Kidney tubule cell (primary cell): ENCODE data around the gene KIF2A.

Experiments
- DNase-seq: peaks from one replicate; pipeline ENCODE4 v3.0.0-alpha.2; 2018; ENCODE audit warnings: low spot score

KIF2A gene

DNA sequence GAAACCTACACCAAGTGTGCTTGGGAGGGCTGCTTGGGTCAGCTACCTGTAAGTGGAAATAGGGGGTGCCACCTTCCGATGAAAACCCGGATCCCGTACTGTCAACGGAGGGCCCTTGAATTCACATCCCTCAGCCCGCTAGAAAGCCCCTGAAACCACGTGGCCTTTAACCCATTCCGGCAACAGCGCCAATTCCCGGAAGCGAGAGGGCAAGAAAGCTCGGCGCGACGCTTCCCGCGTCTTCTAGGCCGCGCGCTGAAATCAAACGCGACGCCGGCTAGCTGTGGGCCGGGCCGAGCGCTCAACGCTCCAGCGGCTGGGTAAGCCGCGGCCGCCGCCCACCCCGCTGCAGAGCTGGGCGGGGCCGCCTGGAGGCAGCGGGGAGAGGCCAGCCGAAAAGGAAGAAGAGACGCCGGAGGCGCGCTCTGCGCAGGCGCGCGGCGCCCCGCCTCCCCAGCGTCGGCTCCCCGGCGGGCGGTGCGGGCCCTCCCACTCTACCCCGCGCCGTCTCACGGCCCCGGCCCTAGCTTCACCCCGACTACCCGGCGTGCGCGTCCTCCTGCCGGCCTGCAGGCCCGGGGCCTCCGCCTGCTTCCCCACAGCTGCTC is at the start of gene KIF2A:
Gene KIF2A (plus strand): TSS at position 492 of the 608 bp plus-strand sequence. CDS start 267 bp downstream, outside the sequence.
- peak; percentile 96 for DNase-seq

DNA sequence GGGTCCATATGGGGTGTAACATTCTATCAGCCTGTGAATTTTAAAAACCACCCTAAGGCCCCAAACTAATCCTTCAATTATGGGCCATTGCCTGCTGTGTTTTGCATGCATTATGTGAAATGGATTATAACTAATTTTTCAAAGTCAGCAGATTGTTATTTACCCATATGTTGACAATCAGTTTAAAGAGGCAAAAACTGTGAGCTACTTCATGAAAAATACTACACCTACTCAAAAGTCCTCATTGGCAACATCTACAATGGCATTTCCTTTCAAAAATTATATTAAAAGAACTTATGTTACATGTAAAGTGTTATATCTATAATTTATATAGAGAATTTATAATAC is 49.0 kb upstream of the KIF2A start:
- no peak for DNase-seq

DNA sequence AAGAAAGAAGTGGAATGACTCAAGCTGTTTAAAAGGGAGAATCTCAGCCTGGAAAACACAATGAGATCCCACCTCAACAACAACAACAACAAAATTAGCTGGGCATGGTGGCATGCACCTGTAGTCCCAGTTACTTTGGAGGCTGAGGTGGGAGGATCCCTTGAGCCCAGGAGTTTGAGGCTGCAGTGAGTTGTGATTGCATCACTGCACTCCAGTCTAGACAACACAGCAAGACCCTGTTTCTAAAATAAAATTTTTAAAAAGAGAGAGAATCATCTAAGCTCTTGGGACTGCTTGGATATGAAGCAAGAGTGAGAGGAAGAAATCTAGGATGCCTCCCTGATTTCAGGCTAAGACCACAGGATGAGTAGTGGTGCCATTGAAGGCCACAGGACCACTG is 47.4 kb upstream of the KIF2A start:
- no peak for DNase-seq

DNA sequence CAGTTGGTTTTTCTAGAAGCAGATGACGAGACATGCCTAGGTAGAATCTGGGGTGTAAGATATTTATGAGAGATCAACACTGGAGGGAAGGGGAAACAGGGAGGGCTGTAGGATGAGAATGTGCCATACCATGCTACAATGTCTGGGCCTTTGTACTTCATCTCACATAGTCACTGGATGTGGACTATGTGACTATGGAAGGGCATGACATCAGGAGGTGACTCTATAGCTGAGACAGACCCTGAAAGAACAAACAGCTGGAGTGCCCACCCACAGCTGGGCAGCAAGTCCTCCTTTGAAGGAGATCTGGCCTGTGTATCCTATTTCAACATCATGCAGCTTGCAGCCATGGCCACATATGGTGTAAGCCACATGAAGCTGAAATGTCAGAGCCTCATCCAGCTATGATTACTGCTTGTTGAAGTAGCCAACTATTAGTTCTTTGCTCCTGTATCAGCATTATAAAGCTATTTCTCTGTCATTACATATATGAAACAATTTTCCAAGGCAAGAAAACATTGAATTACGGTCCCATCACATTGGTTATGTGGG is 46.2 kb upstream of the KIF2A start:
- no peak for DNase-seq

DNA sequence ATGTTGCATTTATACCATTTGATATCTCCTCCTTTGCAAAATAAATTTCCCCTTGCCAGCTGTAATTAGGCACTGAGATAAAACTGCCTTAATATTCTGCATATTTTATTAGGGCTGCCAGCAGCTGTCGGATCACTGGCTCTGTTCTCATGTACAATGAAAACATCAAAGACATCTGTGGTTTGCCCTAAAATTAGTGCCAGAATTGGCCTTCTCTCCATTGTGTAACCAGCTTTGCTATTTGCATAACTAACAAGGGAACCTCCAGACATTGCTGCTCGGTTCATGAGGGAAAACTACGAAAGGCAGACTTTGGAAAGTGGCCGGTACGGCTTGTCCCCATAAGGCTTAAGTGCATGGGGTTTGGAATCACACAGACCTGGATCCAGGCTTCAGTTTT is 45.5 kb upstream of the KIF2A start:
- no peak for DNase-seq

DNA sequence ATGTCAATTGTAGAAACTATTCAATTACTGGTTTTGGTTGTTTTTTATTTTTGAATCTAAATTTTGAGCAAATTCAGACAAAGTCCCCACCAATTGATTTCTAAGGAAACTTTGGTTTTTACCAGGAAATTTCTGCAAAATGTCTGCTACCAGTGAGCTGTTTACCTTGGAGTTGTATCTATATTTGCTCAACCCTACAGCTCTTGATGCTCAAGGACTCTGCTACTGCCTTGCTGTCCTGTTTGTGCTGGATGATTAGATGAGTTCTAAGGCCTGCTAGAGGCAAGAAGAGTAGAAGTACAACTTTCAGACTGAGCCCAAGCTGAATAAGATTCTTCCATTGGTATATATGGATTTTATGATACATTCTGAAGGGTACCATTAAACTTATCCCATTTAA is 42.6 kb upstream of the KIF2A start:
- no peak for DNase-seq

DNA sequence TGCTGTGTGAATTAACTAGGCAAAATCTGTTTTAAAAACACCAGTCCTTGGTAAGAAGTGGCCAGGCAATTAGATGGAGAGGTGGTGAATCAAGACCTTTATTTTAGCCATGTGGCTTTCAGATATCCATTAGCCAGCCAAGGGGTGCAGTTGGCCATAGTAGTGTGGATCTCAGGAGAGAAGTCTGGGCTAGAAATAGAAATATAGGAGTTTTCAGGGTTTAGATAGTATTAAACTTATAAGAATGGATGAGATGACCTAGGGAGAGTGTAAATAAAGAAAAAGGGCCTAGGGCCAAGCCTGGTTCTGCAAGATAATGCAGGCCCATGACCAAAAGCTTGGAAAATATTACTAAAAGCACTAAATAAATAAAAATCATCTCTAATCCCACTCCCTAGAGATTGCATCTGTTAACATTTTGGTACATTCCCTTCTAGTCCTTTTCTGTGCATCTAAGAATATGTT is 40.3 kb upstream of the KIF2A start:
- no peak for DNase-seq

DNA sequence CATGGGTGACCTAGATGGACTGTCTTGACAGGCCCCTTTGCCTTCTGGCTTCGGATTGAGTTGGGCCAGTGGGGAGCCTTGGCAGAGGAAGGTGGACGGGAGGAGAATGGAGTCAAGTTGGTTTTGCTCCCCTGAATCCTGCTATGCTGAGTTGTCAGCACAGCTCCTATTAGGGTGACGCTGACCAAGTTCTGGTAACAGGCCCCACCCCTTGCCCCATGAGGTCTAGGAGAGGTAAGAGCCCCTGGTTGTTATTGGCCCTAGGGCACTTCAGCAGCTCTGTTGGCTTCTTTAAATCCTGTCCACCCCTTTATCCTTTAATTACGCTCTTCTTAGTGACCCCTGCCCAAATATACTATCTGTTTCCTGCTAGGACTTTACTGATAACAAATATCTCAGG is 39.4 kb upstream of the KIF2A start:
- no peak for DNase-seq

DNA sequence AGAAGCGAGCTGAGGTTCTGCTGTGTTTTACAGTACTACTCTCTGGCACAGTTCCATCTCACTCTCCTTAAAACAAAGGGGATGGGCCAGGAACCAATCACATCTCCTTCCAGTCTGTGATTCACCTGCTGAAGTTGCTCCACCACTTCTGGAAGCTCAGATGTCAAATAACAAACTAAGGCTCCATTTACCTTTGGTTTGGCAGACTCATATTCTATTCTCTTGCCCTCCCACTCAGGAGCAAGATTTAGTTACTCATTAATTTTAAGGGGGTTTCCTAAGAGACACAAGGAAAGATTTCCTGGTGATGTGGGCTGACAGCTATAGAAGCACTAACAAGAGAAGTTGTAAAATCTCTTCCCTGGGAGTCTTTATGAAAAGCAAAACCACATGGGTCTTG is 37.8 kb upstream of the KIF2A start:
- DNase-seq: peak; percentile 99

DNA sequence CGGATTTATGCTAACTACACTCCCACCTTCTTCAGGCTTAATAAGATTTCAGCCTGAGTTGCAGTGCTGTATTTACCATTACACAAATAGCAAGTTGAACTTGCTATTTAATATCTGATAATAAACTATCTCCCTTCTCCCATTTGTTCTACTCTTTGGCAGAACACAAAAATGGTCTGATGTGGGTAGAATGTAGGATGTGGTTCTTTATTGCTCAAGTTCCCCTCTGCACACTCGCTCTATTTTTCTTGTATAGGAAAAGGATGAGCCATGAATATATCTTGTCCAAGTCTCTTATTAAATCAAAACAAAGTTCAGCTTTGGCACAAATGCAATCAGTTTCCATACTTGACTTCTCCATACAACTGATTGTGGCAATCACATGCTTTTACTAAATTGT is 37.2 kb upstream of the KIF2A start:
- DNase-seq: no peak

DNA sequence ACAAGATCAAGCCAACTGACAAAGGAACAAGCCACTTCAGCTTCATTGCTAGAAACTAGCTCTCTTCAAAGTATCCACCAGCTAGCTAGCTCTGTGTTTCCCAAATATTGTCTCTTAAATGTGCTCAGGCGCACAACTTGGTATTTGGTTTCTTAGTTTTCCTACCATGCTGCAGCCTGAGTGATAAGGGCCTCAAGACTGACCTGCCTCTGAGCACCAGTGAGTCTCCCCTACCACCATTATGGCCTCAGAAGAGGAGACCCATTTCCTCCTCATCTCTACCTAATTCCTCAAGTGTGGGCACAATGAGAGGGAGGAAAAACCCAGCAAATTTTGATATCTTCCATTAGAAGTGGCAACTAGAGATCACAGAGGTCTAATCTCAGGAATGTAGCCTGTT is 34.6 kb upstream of the KIF2A start:
- no peak for DNase-seq

DNA sequence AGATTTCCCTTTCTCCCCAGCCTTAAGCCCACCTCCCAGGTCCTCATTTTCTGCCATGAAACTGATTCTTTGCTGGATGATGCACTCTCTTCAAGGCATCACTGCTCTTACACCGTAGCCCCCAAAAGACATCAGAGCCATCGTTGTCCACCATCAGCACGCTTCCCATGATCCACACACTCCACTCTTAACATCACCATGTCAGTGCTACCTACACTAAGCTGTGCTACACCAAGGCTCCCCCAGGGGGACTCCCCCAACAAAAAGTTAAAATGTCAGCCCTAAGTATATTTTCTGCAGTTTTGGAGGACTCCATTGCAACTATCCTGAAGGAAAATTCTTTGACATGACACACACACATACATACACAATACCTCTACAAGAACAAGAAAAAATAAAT is 34.1 kb upstream of the KIF2A start:
- no peak for DNase-seq

DNA sequence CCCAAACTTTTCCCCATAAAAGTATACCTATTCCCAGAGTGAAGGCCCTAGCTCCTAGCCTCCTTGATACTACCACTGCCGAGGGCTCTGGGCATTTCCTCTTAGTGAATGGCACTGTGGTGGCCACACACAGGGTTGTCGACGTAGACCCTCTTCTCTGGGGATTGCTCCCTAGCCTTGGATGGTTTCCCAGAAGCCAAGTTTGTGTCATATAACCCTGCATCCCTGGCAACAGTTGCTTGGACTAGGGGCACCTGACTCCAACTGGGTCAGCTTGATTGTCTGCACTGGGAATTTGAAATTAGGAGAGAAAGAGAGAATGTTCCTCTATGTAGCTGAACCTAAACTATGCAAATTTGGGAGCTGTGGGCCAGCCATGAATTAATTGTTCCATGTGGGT is 32.3 kb upstream of the KIF2A start:
- no peak for DNase-seq

DNA sequence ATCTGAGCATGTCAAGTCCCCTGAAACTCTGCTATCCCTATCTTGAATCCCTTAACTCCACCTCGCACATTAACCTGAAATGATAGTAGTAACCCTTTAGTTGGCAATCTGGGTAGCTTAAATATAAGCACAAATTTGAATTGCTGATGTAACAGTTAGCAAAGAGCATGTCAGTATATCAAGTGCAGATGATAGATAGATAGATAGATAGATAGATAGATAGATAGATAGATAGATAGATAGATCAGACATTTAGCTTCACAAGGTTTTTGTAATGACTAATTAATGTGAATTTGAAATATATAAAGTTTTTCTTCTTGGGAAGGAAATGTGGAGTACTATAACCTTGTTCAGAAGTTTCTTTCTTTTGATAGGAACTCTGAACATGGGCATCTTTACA is 30.4 kb upstream of the KIF2A start:
- no peak for DNase-seq

DNA sequence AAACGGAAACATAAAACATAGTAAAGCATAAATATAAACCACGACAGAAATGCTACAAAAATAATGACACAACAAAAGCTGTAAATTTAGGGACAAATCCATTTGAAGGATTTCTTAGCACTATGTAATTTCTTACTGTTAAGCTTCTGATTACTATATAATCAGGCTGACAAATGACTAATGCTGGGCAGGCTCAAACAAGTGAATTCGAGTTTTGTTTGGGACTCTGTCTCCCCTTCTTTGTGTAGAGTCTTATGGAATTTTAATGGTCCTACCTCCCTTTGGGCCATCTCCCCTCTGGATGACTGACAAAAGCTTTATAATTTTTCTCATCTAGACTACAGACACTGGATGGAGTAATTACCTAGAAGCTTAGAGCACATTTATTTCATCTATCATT is 24.6 kb upstream of the KIF2A start:
- DNase-seq: no peak

DNA sequence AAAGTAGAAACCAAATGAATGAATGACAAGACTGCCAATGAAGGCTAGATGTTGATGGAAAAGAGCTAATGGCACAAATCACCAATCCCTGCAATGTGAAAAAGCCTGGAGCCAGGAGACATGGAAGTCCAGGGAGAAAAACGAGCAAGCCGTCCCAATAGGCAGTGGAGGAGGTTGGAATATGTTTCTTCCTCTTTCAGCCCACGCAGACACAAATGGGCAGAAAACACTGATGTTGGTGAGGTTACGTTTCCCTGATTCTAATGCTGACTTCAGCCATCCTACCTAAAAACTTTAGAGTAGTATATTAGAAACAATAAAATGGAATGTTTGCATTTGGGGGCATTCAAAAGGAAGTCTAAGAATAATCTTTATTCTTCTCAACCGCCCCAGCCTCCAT is 23.9 kb upstream of the KIF2A start:
- no peak for DNase-seq

DNA sequence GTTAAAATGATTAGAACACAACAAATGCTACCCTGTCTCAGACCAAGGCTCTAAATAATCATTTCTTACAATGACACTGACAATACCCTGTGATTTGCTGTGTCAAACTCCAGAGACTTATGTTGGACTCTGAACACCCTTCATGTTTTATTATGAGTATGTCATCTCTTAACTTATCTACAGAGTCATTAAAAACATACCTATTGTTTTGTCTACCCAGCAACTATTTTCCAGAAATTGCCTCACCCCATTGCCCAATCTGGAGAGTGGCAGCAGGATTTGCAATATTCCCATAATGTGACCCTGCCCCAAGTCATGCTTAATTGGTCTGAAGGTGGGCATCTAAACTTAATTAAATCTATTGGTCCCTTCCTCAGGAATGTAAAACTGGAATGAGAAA is 23.0 kb upstream of the KIF2A start:
- no peak for DNase-seq

DNA sequence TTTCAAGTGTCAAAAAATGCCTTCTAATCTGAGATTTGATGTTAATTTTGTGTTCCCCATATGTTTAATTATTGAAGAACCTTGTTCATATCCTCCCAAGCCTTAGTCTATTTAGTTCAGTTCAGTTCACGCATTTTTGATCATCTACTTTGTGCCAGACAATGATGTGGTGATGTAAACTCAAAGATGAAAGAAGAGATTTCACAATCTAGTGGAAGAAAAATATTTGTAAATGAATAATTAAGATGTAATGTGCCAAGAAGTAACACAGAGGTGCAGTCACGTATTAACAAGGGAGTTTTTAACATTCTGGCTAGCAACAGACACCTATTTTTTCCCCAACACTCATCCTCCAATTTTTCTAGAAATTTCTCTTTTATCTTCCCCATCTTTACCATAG is 22.1 kb upstream of the KIF2A start:
- DNase-seq: peak; percentile 46

DNA sequence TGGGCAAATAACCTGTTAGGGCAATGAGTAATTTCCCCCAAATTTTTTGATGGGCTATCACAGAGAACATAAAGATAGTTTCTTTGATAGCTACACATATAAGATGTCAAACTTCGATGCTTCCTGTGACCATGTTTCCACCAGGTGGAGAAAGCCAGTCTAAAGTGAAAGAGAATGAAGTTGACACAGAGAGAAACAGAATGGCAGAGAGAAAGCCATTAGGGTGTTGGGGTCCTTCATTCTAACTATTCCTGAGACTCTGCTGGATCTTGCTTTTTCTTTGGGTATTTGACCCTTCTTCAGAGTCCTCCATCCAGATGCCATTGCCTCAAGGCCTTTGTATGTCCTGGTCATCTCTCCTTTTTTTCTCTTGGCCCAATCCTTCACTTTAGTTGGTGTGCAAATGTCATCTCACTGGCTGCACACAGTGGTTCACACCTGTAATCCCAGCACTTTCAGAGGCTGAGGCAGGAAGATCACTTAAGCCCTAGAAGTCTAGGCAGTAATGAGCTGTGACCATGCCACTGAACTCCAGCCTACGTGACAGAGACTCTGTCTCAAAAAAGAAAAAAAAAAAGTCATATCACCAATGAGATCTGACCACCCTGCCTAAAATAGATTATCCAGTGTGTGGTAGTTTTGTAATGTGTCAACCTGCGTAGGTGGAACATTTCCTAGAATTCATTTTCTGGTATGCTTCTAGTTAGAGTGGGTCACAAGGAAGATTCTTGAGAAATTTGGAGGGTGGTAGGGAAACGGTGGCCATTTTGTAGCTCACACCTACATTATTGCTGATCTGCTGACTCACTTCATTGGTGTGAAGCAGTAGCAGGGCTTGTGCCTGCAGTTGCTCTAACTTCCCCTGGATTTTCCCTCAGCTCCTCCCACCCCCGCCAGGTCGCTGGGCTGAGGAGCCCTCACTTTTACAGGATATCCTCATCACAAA is 20.8 kb upstream of the KIF2A start:
- no peak for DNase-seq

DNA sequence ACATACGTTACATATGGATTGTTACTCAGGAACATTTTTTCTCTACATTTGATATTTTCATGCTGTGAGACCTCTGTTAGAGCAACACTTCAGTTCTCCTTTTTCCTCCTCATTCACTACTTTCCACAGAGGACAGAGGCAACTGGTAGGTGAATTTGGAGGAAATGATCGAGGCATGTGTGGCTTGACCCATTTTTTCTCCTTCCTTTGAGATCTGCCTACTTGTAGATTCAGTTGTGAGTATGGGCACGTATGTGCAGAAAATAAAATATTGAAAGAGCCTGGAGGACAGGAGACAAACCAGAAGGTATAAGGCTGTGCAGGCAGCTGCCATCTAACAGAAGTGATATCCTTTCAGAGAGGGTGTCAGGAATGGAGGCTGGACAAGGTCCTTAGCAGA is 19.2 kb upstream of the KIF2A start:
- no peak for DNase-seq

DNA sequence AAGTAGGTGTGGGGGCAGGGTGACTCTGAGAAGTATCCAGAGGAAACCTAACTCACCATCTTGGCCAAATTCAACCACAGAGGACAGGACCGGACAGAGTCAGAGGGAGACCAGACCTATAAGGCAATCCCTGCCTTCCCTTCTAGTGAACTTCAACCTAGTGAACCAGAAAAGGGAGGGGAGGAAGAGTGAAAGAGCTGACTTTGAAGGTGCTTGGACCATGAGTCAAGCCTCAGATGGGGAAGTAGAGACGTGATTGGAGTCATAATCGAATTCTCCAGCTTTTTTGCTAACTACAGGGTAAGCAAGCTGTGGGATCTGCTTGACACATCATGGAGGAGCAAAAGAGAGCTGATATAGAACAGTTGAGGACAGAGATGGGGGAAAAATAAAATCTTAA is 18.8 kb upstream of the KIF2A start:
- DNase-seq: peak; percentile 61

DNA sequence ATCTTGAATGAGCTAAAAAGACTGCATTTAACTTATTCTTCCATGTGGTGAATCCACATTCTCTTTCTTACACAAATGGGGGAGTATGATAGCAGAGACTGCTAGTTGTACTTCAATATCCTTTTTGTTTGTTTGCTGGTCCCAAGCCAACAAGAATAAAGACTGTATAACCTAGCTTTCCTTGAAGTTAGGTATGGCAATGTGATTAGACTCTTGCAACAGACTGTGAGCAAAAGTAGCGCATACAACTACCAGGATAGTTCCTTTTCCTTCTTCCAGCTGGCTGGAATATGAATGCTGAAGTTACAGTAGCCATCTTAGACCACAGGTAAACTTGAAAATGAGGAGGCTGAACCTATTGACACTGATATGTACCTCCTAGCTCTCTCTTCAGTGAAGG is 17.9 kb upstream of the KIF2A start:
- no peak for DNase-seq

DNA sequence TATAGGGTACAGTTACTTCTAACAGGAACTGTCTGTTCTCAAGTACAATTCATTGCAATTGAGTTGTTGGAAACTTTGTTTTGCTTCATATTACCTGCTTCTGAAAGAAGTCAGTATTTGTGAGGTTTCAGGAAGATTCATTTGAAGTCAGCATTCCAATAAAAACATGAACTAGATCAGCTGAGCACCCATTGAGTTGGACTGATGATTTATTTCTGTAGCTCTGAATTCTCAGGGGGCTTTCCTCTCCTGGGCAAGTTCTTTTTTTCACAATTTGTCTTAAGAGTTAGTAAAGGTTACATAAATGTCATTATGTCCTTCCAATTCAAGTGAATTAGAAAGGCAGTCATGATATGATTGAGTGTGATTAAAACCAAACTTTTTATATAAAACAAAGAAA is 16.2 kb upstream of the KIF2A start:
- DNase-seq: no peak
